ACHN (cell line): Measurements from ENCODE around the gene CBFA2T2.

Experiments
- DNase-seq: peaks from one replicate; pipeline ENCODE4 v3.0.0-alpha.2; 2015
- in situ Hi-C: cut with HindIII; loops from 2 replicates; pipeline ENCODE4 v1.10.0; 2017; ENCODE audit warnings: low sequenced_read_pairs, low pct_ligation_motif_present, low pct_unique_long_range_greater_than_20kb

The CBFA2T2 gene

DNA sequence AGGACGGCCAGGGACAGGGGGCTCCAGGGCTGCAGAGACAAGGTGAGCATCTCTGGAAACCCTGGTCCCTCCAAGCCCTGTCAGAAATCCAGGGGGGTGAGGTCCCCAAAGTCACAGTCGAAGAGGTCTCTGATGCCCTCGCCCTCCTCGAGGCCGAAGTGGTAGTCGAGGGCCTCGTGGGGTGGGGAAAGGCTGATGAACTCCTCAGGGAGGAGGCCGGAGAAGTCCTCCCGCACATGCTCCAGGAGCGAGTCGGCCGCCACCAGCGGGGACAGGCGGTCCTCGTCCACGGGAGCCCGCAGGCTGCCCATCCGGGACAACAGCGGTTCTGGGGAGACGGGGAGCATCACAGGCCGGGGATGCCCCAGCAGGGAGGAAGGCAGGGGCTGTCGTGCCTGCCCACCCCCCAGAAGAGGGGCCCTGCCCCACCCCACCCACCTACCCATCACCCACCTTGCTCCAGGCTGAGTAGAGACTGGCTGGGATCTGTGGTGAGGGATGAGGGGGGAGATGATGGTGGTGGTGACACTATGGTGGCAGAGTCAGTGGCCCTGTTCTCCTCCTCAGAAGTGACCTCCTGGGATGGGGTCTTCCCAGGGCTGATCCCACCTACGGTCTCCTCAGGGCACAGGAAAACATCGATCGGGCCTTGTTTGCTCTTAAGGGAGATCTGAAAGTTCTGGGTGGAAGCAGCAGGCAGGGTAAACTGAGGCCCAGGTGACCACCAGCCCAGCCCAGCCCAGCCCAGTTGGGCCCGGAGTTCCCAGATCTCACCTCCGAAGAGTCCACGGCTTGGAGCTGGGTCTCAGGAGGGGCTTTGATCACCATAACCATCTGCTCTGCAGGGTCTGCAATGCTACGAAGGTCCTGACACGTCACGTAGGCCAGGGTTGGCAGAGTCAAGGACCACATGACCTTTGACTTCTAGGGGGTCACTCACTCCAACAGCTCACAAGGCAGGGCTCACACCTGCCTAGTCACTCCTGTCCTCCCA lies 187.1 kb downstream of the CBFA2T2 start:
- no peak for DNase-seq
- in situ Hi-C loops, result no loop called here

DNA sequence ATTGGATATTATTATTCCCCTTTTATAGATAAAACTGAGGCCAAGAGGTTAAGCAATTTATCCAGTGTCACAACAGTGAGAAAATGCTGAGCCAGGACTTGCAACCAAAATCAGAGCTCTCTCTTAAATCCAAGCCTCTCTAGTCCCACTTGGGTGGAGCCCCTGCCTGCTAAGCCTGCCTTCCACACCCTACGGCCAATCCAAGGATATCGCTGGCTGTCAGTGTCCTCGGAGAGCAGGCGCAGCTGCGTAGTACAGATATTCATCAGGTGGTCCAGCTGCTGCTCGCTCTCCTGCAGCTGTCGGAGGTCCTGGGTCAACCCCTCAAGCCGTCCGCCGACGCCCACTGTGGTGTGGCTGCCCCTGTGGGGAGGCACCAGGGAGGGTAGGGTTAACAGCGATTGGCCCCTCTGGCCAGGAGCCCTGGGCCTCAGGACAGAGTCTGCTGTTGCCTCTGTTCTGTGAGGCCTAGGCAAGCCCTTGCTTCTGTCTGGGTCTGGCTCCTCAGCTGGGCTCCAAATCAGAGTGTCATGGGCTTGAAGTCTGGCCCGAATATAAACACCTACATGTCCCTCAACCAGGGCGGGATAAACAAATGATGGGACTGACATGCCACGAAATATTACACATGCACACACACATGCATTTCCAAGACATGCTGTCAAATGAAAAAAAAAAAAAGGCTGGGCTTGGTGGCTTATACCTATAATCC lies 188.3 kb downstream of the CBFA2T2 start:
- no peak for DNase-seq
- in situ Hi-C loops, result no loop called here

DNA sequence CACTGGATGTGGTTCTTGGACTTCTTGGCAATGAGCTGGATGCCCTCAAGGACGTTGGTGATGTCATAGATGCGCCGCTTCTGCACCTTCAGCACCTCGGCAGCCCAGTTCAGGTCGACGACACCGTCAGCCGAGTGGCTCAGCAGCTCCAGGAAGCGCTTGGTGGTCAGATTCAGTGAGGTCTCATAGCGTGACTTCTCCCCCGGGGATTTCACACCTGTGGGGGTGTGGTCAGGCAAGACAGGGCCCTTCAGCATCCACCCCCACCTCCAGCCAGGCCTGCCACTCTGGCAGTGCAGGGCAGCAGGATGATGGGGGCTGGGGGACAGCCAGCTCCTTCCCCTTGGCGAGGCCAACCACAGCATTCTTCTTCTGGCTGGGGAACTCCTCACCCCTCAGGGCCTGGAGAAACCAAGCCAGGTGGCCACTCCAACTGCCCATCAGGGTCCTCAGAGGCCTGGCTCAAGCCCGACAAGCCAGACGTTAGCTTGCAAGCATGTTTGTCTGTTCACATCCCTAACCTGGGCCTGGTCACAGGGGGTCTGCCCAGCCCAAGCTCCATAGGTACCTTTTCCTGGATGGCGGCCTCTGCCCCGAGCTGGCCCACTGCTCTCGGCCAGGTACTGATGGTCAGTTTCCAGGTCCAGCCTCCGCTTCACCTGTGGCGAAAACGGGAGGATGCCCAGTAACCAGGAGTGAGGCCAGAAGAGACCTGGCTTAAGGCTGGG lies 190.0 kb downstream of the CBFA2T2 start:
- in situ Hi-C loops, result no loop called here
- no peak for DNase-seq

DNA sequence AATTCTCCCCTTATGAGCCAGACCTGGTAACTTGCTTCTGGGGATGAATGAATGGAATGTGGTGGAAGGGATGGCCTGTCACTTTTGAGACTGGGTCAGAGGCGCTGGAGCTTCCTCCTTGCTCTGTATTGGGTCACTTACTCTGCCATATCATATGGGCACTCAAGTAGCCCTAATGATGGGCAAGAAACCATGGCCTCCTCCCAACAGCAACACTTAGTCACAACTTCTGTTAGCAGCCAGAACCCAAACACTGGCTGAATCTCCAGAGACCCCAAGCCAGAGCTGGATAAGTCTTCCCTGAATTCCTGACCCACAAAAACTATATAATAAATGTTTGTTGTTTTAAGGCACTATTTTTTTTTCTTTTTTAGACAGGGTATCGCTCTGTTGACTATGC lies 190.8 kb downstream of the CBFA2T2 start:
- in situ Hi-C loops, result no loop called here
- no peak for DNase-seq

DNA sequence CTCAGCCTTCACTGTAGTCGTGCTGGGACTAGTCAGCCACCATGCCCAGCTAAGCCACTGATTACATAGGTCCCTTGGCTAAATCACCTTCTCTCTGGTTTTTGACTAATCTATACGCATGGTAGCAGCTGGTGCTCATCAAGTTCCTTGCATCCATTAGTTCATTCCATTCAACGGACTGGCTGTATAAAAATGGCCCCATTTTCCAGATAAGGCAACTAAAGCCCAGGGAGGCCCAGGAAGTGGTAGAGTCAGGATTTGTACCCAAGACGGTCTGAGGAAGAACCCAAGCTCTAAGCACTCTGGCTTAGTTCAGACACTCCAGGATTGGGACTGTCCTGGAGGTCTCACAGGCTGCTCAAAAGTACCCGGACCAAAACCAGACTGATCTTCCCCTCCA lies 191.4 kb downstream of the CBFA2T2 start:
- in situ Hi-C loops, result no loop called here

DNA sequence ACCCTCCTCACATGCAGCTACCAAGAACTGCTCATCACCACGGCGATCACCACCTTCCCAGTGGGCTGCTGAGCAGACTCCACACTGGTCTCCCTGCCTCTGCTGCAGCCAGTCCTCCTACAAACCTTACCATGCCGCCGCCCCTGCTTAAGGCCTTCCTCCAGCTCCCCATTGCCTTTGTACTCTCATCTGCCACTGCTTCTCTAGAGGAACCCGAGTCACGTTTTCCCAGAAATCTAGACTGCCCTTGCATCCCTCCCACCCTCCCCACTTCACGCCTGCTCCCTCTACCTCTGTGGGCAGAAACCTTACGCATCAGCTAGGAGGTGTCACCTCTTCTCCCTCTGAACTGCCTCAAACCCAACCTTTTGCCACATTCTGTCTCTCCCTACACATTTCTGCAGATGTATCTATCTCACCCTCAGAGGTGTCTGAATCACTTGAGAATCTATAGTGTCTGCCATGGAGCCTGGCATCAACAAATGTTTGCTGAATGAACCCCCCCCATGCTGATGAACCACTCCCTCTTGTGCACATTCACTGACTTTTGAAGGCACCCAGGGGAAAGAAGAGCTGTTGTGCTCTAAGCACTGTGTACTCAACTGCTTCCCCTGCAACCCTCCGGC lies 191.9 kb downstream of the CBFA2T2 start:
- in situ Hi-C loops, result no loop called here
- DNase-seq, result no peak

More for the DNA sequence above, 191.4 kb downstream of the CBFA2T2 start:
- no peak for DNase-seq

DNA sequence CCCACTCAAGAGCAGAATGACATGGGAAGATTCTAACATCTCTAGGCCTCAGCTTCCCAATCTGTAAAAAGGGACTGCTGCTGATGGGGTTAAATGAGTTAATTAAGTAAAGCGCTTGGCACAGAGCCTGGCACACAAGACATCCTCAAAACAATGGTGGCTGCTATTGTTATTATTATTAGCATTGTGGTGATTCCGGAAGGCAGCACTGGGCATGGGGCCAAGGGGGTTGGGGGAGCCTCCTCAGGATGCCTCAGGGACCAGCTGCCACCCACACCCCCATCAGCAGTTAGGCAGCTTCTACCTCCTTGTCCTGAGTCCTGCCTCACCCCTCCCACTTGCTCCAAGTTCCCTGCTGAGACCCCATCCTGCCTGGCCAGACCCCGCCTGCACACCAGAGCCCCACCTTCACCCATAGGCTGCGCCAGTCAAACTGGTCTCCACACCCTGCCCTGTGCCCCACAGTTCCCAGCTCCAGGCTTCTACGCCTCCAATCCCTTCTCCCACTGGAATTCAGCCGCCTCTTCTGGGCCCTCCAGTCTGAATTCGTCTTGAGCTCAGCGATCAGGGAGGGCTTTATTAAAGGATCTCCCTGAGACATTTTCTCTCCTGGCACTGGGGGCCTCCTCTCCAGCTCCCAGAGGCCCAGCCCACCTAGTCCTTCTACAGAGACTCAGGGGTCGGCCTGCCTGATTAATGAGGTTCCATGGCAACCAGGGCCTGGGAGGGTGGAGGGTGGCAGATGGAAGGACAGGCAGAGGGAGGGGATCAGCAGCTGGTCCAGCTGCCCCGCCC lies 194.8 kb downstream of the CBFA2T2 start:
- no peak for DNase-seq
- in situ Hi-C loops, result no loop called here

DNA sequence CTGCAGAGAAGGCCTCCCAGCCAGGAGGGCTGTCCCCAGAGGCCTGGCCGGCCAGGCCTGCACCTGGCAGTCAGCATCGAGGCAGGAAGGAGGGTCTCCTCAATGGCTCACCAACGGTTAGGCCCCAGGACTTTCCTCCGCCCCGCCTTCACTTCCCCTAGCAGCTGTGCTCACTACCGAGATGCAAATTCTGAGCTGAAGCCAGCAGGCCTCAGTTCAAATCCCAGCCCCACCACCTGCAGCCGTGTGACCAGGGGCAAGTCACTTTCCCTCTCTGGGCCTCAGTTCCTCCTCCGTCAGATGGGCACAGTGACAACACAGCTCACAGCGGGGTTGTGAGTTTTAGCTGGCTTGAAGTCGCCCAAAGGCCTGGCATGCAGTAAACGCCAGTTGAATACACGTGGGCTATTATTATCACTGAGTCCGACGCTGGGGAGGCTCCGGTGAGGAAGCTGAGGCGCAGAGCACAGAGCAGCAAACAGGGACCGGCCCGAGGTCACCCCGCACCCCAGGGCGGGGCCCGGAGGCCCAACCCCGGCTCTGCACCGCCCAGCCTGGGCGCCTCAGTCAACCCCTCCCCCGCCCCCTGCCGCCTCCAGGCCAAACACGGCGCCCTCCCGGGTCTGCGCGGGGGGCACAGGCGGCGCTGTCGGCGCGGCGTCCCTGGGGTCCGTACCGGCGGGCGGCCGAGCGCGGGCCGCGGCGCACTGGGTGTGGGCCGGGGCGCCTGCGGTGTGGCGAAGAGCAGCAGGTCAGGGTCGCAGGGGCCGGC lies 195.6 kb downstream of the CBFA2T2 start:
- DNase-seq, result peak; percentile 26
- in situ Hi-C loops, result no loop called here

DNA sequence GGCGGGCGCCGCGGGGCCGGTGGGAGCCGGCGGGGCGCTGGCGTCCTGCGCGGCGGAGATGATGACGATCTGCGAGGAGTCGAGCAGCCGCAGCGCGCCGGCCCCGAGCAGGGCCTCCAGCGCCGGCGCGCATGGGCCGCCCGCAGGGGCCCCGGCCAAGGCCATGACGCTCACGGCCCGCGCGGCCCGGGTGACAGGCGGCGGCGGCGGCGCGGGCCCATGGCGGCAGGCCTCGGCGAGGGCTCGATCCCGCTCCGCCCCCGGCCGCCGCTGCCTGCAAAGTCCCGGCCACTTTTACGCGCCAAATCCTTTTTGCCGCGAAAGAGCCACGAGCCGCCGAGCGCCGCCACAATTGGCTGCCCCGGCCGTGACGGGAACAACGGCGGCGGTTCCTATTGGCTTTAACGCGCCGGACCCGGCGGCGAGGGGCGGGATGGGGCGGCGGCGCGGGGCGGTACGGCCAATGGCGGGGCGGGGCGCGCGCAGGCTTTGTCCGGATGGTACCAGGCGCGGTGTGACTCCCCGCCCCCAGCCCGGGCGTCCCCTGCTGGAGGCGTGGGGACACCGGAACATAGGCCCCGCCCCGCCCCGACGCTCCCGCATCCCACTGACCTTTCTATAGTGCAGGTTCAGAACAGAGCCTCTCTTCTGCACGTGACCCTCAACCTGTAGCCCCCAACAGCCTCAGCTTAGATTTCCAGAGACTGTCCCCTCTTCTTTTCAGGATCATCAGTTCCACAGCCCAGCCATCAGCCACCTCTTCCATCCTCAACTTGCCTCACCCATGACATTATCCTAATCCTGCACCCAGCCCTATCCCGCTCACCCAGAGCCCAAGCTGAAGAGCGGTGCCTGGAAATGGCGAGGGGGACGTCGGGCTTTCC lies 196.4 kb downstream of the CBFA2T2 start, which contains the start of gene E2F1:
E2F1 (minus strand) TSS at position 286 of the 884 bp plus-strand sequence; CDS start at position 165, 121 bp downstream.
- peak; percentile 89 for DNase-seq
- in situ Hi-C loops, result no loop called here

DNA sequence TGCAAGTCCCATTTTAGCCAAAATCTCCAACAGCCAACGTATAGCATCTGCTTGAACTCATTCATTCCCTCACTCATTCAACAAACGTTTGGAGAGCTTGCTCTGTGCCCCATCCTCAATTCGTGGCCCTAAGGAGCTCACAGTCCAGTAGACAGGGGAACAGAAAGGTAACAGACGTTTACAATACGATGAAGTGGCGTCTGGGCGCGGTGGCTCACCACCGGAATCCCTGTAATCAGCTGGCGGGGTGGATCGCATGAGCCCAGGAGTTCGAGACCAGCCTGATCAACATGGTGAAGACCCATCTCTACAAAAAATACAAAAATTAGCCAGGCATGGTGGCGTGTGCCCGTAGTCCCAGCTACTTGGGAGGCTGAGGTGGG lies 197.1 kb downstream of the CBFA2T2 start:
- in situ Hi-C loops, result no loop called here
- no peak for DNase-seq

DNA sequence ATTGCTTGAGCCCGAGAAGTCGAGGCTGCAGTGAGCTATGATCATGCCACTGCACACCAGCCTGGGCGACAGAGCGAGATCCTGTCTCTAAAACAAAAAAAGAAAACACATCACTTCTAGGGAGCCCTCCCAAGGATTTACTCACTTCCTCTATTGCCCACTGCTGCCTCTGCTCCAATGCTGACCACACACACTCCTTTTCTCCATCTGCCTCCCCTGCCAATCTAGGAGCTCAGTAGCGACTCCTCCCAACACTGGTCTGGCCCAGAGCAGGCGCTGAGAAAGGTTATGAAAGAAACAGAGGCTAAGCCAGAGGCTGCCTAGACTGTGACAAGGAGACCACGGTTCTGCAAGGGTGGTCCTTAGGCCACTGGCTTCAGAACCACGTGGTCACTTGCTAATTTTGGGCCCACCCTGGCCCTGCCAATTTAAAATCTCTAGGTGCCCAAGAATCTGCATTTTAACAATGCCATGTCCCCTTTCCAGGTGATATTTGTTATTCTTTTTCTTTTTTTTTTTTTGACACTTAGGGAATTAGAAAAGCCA lies 197.5 kb downstream of the CBFA2T2 start:
- in situ Hi-C loops, result no loop called here

DNA sequence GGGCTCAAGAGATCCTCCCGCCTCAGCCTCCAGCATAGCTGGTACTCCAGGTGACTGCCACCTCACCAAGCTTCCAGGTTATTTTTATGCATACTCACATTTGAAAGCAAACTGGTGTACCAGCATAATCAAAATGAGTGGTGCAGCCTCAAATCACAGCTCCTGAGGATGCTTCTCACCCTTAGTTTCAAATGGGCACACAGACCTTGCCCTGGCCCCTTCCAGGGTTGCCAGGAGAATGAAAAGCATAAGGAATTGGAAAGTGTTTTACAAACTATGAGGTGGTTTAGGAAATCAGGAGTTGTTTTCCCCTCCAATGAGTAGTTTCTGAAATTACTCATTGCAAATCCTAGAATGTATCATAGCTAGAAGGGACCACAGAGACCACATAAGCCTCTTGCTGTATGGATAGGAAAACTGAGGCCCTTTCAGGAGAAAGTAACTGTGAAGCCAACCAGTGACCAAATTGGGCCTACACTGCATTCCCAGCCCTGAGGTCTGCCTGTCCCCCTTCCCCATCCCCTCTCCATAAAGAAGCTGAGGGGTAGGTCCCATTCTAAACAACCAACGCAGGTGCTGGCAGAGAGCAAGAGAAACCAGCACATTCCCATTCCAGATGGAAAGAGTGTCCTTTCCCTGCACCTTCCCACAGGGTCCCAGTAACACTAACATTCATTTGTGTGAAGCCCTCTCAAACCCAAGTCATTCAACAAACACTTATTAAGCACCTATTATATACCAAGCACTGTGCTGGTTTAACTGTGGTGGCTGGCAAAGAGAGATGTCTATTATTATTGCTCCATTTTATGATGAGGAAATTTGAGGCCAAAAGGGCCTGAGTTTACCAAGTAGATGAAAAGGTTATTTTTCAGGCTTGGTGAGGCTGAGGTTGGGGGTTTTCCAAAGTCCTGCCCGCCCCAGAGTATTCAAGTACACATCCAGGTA lies 198.4 kb downstream of the CBFA2T2 start:
- no peak for DNase-seq
- in situ Hi-C loops, result no loop called here

More for the DNA sequence above, 197.5 kb downstream of the CBFA2T2 start:
- DNase-seq, result no peak

DNA sequence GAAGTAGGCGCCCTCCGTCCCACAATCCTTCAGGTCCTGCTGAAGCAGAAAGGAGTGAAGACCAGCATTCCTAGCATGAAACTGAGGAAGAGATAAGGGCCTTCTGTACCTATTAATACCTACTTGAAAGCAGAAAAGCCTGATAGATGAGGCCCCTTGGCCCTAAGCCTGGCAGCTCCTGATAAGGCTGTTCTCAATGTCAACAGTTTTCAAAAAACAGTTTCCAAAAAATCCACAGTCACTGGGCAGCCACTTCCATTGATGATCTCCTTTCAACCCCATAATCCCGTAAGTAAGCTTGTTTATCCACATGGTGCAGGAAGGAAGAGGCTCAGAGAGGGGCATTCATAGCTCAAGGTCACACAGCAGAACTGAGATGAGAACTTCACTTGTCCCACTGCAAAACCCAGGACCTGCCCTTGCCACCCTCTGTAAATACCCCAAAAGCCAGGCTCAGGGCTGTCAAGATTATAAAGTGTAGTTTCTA lies 199.1 kb downstream of the CBFA2T2 start:
- in situ Hi-C loops, result no loop called here

DNA sequence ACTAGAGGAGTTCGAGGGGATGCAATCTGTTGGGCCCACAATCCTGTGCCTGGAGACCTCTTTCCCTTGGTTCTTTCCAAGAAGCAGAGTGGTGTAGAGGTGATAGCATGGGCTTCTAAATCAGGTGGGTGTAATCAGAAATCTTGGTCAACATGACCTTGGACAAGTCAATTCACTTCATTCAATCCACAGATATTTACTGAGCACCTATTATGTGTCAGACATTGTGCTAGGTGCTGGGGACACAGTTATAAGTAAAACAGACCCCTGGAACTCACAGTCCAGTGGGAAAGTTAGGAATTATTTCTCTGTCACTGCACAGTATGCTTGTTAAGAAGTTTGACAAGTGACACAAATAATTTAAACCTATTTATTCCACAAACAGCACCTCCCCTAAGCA lies 199.6 kb downstream of the CBFA2T2 start:
- no peak for DNase-seq
- in situ Hi-C loops, result no loop called here

More for the DNA sequence above, 199.1 kb downstream of the CBFA2T2 start:
- DNase-seq, result no peak

DNA sequence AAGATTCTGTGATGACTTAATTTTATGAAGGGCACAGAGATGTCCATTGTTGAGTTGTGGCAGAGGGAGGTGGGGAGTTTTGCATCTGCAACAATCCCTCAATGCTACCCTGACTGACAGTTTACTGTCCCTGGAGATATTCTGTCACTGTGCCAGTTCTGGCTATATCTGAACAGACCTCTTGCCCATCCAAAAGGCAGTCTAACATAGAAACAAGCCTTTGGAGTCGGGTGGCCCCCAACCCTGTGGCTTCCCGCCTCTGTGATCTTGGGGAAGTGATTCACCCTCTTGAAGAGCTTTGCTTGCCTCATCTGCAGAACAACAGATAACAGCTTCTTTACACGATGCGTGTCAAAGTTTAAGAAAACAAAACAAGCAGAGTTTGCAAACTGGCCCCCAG lies 200.1 kb downstream of the CBFA2T2 start:
- DNase-seq, result peak; percentile 44
- in situ Hi-C loops, result no loop called here
